A549 (cell line): ENCODE results near the gene KIF1C. TPM values are rescaled to one million over a fixed set of nuclear protein-coding genes. Genes with fewer than 3 reads are reported as not detected.

ENCODE experiments used
- ATAC-seq, 2 experiments: fragments of 200-7000 bp in 1 of 2; fragments of >200 bp in 1 of 2; cut with Nextera tagmentation in 1 of 2; cut with Tn5 transposase in 1 of 2; 3 replicates each; pipeline versions ENCODE4 v1.8.0 to v1.9.1; 2018 to 2020; ENCODE audit warnings: mild to moderate bottlenecking in 1 of 2, moderate library complexity in 1 of 2
- CTCF ChIA-PET: fragments of 300-600 bp; sonication (Branson Sonifier 250); formaldehyde crosslinking; extraction: SDS; loops from one replicate; lab custom pipeline; 2021; ENCODE audit warnings: antibody characterized with exemption, inconsistent platforms; lab: Yijun Ruan, JAX
- POLR2A ChIA-PET: fragments of 350-600 bp; formaldehyde crosslinking; extraction: SDS; loops from one replicate; lab custom pipeline; 2021; ENCODE audit warnings: antibody characterized with exemption, inconsistent platforms; lab: Yijun Ruan, JAX
- DNase-seq, 2 experiments: peaks; one replicate each; pipeline versions ENCODE4 v3.0.0 to v3.0.0-alpha.2; 2011 to 2016; ENCODE audit warnings: low read depth in 1 of 2, low spot score in 1 of 2
- FAIRE-seq: peaks from 2 replicates; lab custom pipeline; 2011; peaks lifted over from hg19 to GRCh38; lab: Jason Lieb, UNC
- H3K27ac ChIP-seq, 2 experiments: fragments of >200 bp; sonication (Bioruptor Twin); formaldehyde crosslinking; 3 replicates each; pipeline ENCODE4 v1.5.1; 2016 to 2017
- H3K4me1 ChIP-seq: fragments of >200 bp; sonication (Bioruptor Twin); formaldehyde crosslinking; 3 replicates; pipeline ENCODE4 v1.6.1; 2016
- H3K4me2 ChIP-seq: fragments of >200 bp; sonication (Bioruptor Twin); formaldehyde crosslinking; 3 replicates; pipeline ENCODE4 v1.6.1; 2016
- H3K4me3 ChIP-seq: fragments of >200 bp; sonication (Bioruptor Twin); formaldehyde crosslinking; 3 replicates; pipeline ENCODE4 v1.5.1; 2016
- H3K9me3 ChIP-seq: fragments of >200 bp; sonication (Bioruptor Twin); formaldehyde crosslinking; 3 replicates; pipeline ENCODE4 v1.6.1; 2016
- CEBPB ChIP-seq, 2 experiments: fragments of >200 bp in 1 of 2; sonication (Bioruptor Twin) in 1 of 2; formaldehyde crosslinking in 1 of 2; IDR thresholded peaks; 2 replicates each; pipeline ENCODE4 v1.6.1; 2012 to 2016
- CHD2 ChIP-seq: fragments of 150-350 bp; IDR thresholded peaks from 2 replicates; pipeline ENCODE4 v1.6.1; 2014; ENCODE audit warnings: low read length; ENCODE audit not compliant: partially characterized antibody
- EHF ChIP-seq: fragments of 250-450 bp; sonication (Bioruptor Pico); IDR thresholded peaks from 2 replicates; pipeline ENCODE4 v1.5.0; 2020; ENCODE audit warnings: mild to moderate bottlenecking
- HOXA7 ChIP-seq: fragments of 250-450 bp; sonication (Bioruptor Pico); IDR thresholded peaks from 2 replicates; pipeline ENCODE4 v1.5.0; 2020; ENCODE audit warnings: mild to moderate bottlenecking, moderate library complexity
- HOXB5 ChIP-seq: fragments of 250-450 bp; sonication (Bioruptor Pico); IDR thresholded peaks from 2 replicates; pipeline ENCODE4 v1.5.0; 2020; ENCODE audit warnings: mild to moderate bottlenecking, moderate library complexity
- JUN ChIP-seq, 2 experiments: fragments of >200 bp; sonication (Bioruptor Twin); formaldehyde crosslinking; IDR thresholded peaks; 2 replicates in 1 of 2; 3 replicates in 1 of 2; pipeline ENCODE4 v1.6.1; 2016 to 2017
- MAFK ChIP-seq: fragments of 450-650 bp; IDR thresholded peaks from 2 replicates; pipeline ENCODE4 v1.6.1; 2014; ENCODE audit not compliant: partially characterized antibody
- NPAS2 ChIP-seq: fragments of 250-450 bp; sonication (Bioruptor Pico); IDR thresholded peaks from 2 replicates; pipeline ENCODE4 v1.8.0; 2022; ENCODE audit warnings: mild to moderate bottlenecking, moderate library complexity, borderline replicate concordance
- REST ChIP-seq: fragments of 200-600 bp; sonication (generic); IDR thresholded peaks from 2 replicates; pipeline ENCODE4 v1.6.1; 2016; ENCODE audit warnings: antibody characterized with exemption, mild to moderate bottlenecking, moderate library complexity
- USF2 ChIP-seq: fragments of 450-650 bp; IDR thresholded peaks from 2 replicates; pipeline ENCODE4 v1.6.1; 2014; ENCODE audit warnings: antibody characterized with exemption
- WGBS: methylation state at CpG from one replicate; pipeline ENCODE4 v1.1.6; 2017; ENCODE audit errors: missing lambda C conversion rate; 5-methylcytosine and 5-hydroxymethylcytosine counted together
- polyA plus RNA-seq, 4 experiments: library from polyadenylated mRNA; depleted of rRNA in 3 of 4; stranded (reverse); fragments of >200 nt; fragmentation: RNase III in 1 of 4; extraction: RNeasy Plus Mini Kit Qiagen cat#74134 plus additional on column Dnase treatment in 1 of 4; gene quantifications; 2 replicates in 3 of 4; 3 replicates in 1 of 4; pipeline ENCODE4 v1.2.3, GENCODE V29; 2011 to 2017
- TF ChIP-seq, protein P1 (sequence below): IDR thresholded peaks from 2 replicates; pipeline ENCODE4 v1.6.1; 2012; ENCODE audit warnings: low read depth, borderline replicate concordance

Gene KIF1C
- polyA plus RNA-seq, 2 of the 4 experiments (the other 2 are of a cell fraction), result 48.4 to 77.4 TPM

DNA sequence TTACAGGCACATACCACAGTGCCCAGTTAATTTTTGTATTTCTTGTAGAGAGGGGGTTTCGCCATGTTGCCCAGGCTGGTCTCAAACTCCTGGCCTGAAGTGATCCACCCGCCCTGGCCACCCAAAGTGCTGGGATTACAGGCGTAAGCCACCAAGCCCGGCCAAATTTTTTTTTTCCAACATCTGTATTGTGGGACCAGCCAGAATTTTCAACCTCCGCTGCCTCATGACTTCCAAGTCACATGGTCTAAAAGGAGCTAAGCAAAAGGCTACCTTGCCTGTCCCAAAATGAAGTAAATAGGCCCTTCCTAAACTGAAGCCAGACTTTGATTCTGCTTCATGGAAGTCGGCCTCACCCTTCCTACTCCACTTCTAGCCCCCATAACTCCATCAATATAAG lies 25.9 kb upstream of the KIF1C start:
- H3K9me3 ChIP-seq, result no peaks in the 10 kb centered on the region
- TF ChIP-seq REST (no peak), JUN (IDR thresholded peaks at IDR 0.05) (0 out of 5 replicates have a peak, but pooled peaks of 1 of the 2 experiments have one; percentile 10)
- FAIRE-seq, result no peak
- no peak overlapping the region for H3K4me2 ChIP-seq
- WGBS, result 80% methylated on average over 6 of the region's 6 CpGs
- ATAC-seq, result no peak
- H3K4me1 ChIP-seq, result peaks cover 15% of the 10 kb centered on the region
- no peak overlapping the region for H3K27ac ChIP-seq
- no peak overlapping the region for H3K4me3 ChIP-seq
- ChIA-PET CTCF (interaction anchor here (0.9 to 11.2 kb wide), 5 partner anchors 8 to 91 kb away, joined by 3 to 148 read pairs (median 34); partner anchors contain the start of gene CAMTA2), POLR2A (interaction anchor here (1.9 kb wide), 1 partner anchor 32 kb away, joined by 10 read pairs; the partner anchor contains the start of genes RNF167 and SLC25A11)
- no peak for DNase-seq

DNA sequence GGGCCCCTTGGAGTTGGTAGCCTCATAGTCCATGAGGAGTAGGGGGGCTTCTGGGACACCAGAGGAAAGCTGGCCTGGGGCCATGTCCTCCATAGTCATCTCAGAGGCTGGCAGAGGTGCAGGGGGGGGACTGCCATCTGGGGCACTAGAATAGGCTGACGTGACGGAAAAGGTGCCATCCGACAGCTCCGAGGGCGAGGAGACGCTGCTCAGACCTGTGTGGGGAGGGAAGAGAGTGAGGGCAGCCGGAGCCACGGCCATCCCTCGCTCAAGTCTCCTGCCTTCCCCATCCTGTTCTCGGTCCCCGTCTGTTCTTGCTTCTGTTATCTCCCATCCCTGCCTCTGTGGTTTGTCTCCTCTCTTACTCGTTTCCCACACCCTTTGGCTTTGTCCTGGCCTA lies 25.4 kb upstream of the KIF1C start:
- DNase-seq (no peak), ATAC-seq (no peak), FAIRE-seq (no peak)
- H3K9me3 ChIP-seq, result no peaks in the 10 kb centered on the region
- POLR2A ChIA-PET, result no interaction called here
- no peak overlapping the region for H3K4me3 ChIP-seq
- CTCF ChIA-PET, result interaction anchor here (0.6 to 11.2 kb wide), 6 partner anchors 7 to 90 kb away, joined by 3 to 148 read pairs (median 19); partner anchors contain the start of gene CAMTA2
- TF ChIP-seq JUN (IDR thresholded peaks at IDR 0.05) (peak in 1 of 2 experiments; percentile 15; a peak in 1 of 5 replicates), EHF (CRISPR knock-in tag) (no peak), MAFK (peak; percentile 37)
- no peak overlapping the region for H3K4me2 ChIP-seq
- 94% methylated on average over 12 of the region's 12 CpGs for WGBS
- peaks cover 15% of the 10 kb centered on the region for H3K4me1 ChIP-seq
- no peak overlapping the region for H3K27ac ChIP-seq

- Histone ChIP-seq H3K4me3 (no peak overlapping the region), H3K9me3 (no peaks in the 10 kb centered on the region), H3K4me1 (peaks cover 15% of the 10 kb centered on the region), H3K4me2 (no peak overlapping the region), H3K27ac (no peak overlapping the region)
- 96% methylated on average over 12 of the region's 12 CpGs for WGBS
- FAIRE-seq, result no peak
- ChIA-PET CTCF (interaction anchor here (0.6 to 11.2 kb wide), 6 partner anchors 7 to 90 kb away, joined by 3 to 148 read pairs (median 19); partner anchors contain the start of gene CAMTA2), POLR2A (no interaction called here)
- TF ChIP-seq CEBPB (IDR thresholded peaks at IDR 0.05) (no peak), EHF (CRISPR knock-in tag) (no peak), HOXA7 (CRISPR knock-in tag) (no peak), NPAS2 (CRISPR knock-in tag) (no peak), USF2 (no peak), HOXB5 (CRISPR knock-in tag) (no peak), CHD2 (no peak)
- TF ChIP-seq, protein P1, sequence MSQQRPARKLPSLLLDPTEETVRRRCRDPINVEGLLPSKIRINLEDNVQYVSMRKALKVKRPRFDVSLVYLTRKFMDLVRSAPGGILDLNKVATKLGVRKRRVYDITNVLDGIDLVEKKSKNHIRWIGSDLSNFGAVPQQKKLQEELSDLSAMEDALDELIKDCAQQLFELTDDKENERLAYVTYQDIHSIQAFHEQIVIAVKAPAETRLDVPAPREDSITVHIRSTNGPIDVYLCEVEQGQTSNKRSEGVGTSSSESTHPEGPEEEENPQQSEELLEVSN, result no peak
- DNase-seq, result no peak
- no peak for ATAC-seq
Observed at GRCh38 chr17:4972752-4973151, 25.0 kb upstream of the KIF1C start.
